ENCODE results near the gene KIAA1328.

- TF ChIP-seq POLR2A (IDR thresholded peaks at IDR 0.05) (no peak), CTCF (IDR thresholded peaks at IDR 0.05) (no peak)
These were observed 417.9 kb downstream of the KIAA1328 start for GRCh38 chr18:37246779-37247340.

Data from heart left ventricle (tissue), 13 donors.